HG03175 (cell line): ENCODE data around the gene ZNF8.

ENCODE experiments used
- ATAC-seq: cut with Tn5 transposase; IDR thresholded peaks from one replicate; pipeline ENCODE4 v1.9.1; 2021; ENCODE audit warnings: mild to moderate bottlenecking, moderate library complexity; ENCODE audit not compliant: unreplicated experiment

ZNF8 gene

DNA sequence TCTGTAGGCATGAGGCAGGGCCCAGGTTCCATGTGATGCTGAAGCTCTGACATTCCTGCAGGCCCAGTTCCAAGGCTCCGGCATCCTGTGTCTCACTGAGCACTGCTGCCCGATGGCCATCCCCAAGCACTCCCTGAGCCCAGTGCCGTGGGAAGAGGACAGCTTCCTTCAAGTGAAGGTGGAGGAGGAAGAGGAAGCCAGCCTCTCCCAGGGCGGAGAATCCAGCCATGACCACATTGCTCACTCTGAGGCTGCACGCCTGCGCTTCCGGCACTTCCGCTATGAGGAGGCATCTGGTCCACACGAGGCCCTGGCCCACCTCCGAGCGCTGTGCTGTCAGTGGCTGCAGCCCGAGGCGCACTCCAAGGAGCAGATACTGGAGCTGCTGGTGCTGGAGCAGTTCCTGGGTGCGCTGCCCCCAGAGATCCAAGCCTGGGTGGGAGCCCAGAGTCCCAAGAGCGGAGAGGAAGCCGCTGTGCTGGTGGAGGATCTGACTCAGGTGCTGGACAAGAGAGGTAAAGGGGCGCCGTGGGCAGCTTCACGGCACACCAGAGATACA is 56.0 kb downstream of the ZNF8 start:
- no peak for ATAC-seq

DNA sequence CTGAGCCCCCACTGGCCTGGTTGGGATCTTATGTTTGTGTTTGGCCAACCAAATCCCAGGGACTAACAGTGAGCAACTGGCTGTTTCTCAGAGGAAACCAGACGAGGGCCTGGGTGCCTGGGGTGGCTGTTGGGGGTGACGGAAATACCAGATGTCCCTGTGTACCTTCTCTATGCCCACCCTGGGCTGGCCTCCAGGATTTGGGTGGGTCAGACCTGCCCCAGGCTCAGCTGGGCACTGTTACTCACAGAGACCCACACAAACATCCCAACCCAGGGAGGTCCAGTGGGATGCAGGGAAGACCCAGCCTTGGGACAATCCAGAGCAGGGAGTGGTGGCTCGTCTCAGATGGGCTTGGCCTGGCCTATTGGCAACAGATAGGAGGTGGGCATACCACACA is 56.9 kb downstream of the ZNF8 start:
- no peak for ATAC-seq

DNA sequence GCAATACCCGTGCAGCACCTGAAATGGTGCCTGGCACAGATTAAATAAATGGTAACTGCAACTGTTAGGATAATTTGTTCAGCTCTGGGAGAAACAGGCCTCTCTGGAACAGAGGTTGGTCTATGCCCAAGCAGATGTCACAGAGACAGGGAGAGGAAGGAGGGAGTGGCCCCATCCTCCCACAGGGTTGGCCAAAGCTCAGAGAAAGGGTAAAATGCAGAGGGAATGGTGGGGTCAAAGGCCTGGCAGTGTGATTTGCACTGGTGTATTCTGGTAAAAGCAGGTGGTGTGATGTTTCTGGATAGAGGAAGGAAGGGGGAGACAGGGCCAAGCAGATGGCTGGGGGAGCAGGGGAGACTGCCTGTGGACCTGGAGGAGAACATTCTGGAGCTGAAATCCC is 57.5 kb downstream of the ZNF8 start:
- ATAC-seq: no peak

DNA sequence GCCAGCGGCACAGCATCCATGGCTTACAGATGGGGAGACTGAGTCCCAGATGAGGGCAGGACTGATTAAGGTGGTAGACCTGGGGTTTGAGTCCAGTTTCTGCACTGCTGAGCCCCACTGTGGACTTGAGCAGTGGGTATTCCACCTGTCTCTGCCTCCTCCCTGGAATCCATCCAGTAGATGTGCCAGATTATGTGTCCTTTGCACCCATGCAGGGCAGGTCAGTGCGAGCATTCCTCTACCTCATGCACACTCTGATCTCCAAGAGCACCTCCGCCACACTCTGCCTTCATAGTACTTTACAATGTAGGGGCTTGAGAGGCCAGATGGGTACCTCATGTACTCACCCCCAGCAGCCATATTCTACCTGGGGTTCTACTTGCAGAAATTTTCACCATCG is 58.1 kb downstream of the ZNF8 start:
- no peak for ATAC-seq

DNA sequence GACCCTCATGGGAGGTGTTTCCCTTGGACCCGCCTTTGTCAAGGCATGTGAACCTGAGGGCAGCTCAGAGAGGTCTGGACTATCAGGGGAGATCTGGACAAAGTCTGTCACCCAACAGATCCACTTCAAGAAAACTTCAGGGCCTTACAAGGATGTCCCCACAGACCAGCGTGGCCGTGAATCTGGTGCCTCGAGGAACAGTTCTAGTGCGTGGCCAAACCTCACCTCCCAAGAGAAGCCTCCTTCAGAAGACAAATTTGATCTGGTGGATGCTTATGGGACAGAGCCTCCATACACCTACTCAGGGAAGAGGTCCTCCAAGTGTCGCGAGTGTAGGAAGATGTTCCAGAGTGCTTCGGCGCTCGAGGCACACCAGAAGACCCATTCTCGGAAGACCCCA is 59.6 kb downstream of the ZNF8 start:
- ATAC-seq: no peak

DNA sequence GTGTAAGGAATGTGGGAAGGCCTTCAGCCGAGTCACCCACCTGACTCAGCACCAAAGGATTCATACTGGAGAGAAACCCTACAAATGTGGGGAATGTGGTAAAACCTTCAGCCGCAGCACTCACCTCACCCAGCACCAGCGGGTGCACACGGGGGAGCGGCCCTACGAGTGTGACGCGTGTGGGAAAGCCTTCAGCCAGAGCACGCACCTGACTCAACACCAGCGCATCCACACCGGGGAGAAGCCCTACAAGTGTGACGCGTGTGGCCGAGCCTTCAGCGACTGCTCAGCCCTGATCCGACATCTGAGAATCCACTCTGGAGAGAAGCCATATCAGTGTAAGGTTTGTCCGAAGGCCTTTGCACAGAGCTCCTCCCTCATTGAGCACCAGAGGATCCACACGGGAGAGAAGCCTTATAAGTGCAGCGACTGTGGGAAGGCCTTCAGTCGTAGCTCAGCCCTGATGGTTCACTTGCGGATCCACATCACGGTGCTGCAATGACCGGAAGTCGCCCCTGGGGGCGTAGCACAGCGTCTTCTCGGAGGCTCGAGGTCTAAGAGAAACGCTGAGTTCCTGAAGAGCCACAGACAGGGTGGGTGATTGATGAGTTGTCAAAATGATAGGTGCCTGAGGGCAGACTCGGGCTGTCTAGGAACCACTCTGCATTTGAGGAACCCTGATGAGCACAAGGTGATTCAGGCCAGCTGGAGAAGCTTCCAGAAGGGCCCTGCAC is 60.2 kb downstream of the ZNF8 start:
- no peak for ATAC-seq

DNA sequence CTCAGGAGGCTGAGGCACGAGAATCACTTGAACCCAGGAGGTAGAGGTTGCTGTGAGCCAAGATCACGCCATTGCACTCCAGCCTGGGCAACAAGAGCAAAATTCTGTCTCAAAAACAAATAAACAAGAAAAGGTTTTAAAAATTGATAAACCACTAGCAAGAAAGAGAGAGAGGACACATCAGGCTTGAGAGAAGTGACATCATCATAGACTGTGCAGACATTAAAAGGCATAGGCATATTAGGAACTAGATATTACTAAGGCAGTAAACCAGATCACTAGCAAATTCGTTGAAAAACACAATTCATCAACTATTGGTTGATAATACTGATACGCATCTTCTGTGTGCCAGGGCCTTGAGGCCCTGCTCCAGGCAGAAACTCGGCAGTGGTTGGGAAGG is 66.8 kb downstream of the ZNF8 start:
- ATAC-seq: no peak

DNA sequence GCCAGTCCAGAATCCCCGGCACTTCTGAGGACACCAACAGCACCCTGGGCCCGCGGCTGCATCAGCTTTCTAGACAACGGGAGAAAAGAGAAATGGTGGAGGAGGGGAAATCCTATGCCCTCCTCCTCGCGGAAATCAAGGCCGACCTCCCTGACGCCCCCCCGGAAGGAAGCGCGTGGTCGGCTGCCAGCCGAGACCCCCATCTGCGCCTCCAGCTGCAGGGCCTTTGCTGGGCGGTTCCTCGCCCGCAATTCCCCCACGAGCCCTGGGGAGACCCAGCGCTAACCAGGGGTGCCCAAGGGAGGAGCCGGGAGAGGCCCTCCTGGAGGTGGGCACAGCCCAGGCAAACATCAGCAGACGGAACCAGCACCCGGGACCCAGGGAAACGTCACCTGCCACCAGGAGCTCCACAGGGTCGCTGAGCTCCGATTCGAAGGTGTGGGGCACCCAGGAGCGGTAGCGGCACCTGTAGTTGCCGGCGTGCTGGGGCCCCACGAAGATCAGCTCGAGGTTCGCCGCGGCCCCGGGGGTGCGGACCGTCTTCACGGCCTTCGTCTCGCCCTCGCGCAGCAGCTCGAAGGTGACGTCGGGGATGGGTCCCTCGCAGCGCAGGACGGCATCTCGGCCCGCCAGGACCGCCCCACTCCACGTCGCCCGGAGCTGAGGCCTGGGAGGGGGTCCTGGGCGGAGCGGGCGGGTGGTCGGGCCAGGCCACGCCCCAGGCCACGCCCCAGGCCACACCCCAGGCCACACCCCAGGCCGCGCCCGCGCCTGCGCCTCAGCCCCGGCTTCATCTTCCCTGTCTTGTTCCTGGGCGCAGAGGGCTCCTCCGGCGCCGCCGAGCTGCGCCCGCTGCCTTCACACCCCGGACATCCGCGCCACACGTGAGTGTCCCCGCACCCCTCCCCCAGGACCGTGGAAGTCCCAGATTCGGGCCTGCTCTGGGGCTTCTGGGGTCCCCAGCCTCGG is 68.5 kb downstream of the ZNF8 start:
- peak; percentile 84 for ATAC-seq

DNA sequence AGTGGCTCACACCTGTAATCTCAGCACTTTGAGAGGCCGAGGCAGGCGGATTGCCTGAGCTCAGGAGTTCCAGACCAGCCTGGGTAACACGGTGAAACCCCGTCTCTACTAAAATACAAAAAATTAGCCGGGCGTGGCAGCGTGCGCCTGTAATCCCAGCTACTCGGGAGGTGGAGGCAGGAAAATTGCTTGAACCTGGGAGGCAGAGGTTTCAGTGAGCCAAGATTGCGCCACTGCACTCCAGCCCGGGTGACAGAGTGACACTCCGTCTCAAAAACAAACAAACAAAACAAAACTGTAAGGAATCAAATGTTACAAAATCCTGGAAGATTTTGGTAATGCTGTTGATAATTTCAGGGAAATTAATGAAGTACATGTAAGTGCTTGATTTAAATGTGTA is 69.3 kb downstream of the ZNF8 start:
- peak; percentile 3 for ATAC-seq

DNA sequence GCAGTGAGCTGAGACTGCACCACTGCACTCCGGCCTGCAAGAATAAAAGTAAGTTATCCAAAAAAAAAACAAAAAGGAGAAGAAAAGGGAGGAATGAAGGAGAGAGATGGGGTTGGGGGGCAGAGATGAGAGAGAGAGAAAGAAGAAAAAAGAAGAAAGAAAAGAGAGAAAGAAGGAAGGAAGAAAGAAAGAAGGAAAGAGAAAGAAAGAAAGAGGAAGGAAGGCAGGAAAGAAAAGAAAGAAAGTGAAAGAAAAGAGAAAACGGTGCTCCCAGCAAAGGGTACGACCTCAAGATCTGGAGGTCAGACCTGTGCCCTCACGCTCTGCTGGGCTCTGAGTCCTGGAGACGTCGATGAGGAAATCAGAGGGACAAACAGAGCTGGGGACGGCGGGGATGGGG is 70.8 kb downstream of the ZNF8 start:
- no peak for ATAC-seq

DNA sequence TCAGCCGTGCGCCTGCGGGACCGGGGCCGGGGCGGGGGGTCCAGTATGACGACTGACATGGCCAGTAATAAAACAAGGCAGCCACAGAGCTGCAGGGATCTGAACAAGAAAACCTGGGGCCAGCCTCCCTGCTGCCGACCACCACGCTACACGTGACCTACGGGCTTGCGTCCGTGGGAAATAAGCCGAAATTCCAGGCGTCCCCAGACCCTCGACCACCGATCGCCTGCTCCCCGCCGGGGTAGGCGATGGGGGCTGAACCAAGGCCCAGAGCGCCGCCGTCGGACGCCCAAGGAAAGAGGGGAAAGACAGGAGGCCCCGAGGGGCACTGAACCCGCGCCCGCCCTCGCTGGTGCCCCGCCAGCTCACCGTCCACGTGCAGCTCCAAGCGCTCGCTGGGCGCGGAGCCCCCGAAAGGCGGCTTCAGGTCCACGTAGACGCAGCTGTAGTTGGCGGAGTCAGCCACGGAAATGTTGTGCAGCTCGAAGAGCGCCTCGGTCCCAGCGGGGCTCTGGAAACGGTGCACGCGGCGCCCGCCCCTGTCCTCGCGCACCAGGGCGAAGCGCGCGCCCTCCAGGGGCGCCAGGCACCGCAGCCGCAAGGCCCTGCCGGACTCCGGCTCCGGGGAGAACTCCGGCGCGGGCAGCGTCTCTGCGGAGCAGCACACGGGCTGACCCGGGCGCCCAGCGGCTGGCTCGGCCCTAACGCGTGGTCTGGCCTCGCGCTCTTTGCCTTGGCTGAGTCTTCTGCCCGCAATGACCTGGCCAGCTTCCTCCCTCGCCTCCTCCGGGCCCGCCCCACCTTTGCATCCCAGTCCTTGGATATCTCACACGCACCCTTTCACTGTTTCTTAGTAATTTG is 71.5 kb downstream of the ZNF8 start:
- no peak for ATAC-seq

DNA sequence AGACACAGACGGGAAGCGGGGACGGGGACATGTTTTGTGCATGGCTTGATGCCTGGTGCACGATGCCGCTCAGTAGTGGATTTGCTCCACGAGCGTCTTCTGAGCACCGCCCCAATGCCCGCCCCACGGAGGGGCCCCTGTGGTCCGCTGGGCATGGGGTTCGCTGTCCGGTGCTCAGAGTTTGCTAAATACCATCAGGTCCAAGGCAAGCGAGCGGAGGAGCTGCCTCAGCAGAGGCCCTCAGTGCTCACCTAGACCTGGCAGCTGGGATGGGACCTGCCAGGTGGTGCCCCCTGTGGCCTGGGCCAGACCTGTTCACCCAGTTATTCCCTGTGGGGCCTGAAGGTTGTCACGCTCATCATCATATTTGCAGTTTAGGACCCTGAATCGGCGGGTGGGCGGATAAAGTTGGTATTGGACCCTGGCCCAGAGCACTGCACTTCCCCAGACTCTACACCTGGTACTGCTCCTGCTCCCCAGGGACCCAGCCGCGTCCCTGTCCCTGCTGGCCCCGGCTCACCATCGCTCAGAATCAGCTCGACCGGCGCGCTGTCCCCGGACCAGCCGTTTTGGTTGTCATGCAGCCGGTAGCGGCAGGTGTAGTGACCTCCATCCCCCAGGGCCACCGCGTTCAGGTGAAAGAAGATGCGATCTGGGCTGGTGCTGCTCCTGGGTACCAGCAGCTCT is 72.3 kb downstream of the ZNF8 start:
- no peak for ATAC-seq

DNA sequence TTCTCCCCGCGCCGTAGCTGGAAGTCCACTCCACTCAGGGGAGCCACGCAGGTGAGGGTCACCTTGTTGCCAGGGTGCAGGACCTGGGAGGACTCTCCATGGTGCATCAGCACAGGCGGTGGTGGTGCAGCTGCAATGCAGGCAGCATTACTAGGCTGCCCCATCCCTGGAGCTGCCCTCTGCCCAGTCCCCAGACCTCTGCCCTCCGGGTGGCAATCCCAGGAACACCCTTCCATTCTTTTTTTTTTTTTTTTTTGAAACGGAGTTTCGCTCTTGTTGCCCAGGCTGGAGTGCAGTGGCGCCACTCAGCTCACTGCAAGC is 72.8 kb downstream of the ZNF8 start:
- ATAC-seq: no peak

DNA sequence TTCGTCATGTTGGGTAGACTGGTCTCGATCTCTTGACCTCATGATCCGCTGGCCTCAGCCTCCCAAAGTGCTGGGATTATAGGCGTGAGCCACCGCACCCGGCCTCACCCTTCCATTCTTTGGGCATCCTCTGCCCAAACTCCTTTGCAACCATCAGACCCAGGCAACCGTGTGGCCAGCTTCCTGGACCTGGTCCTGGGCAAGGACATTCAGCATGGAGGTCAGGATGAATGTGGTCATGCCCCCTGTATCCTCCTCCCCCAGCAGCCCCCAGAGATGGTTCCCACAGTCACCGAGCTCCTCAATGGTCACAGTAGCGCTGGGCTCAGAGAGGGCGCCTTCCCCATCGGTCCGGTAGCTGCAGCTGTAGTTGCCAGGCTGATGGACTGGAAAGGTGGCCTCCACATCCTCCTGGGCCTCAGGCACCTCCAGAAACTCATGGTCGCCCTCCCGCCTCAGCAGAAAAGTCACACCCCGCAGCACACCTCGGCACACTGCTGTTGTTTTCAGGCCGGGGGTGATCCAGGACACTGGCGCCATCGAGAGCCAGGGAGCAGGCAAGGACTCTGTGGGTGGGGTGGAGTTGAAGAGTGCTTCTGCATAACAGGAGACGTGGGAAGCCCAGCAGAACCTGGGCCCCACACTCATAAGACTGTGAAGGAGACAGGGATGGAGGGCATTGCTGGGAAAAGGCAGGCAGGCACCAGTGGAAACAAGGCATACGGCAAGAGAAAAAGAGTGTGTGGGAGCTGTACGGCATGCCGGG is 73.4 kb downstream of the ZNF8 start:
- no peak for ATAC-seq
